Measurements from ENCODE around the gene COL6A1.
"Not testable (repeated sequence)": the region's sequence is repeated elsewhere in the genome, so short reads cannot be mapped to it uniquely, and the experiment has no call there.

The COL6A1 gene

GRCh38 chr21:46039891-46040660 lies 58.5 kb downstream of the COL6A1 start:
- H3K9me3 ChIP-seq (ENCODE audit: insufficient read depth, low read length): no peaks in the 10 kb centered on the region
- DNase-seq (ENCODE audit: low read depth, low spot score): no peak
- peaks cover 18% of the 10 kb centered on the region for H3K4me1 ChIP-seq (ENCODE audit: insufficient read depth, insufficient read length)
- no peak for TF ChIP-seq YY1 (IDR thresholded peaks at IDR 0.05; ENCODE audit: insufficient read depth, insufficient read length)
- no peak for TF ChIP-seq SUZ12 (IDR thresholded peaks at IDR 0.05; ENCODE audit: extremely low read depth, insufficient read depth, insufficient read length)
- no peak overlapping the region for H3K4me3 ChIP-seq (ENCODE audit: insufficient read length, low read depth)
- no peak overlapping the region for H3K9ac ChIP-seq (ENCODE audit: insufficient read length, low read depth)
- H3K27me3 ChIP-seq (ENCODE audit: insufficient read depth, insufficient read length): no peaks in the 10 kb centered on the region
- H3K36me3 ChIP-seq (ENCODE audit: insufficient read depth, insufficient read length, low read length): no peaks in the 10 kb centered on the region

- H3K27me3 ChIP-seq (ENCODE audit: insufficient read depth, insufficient read length): no peaks in the 10 kb centered on the region
- H3K9ac ChIP-seq (ENCODE audit: insufficient read length, low read depth): no peak overlapping the region
- TF ChIP-seq ZNF274 (IDR thresholded peaks at IDR 0.05; ENCODE audit: low read depth, low read length) (no peak), YY1 (IDR thresholded peaks at IDR 0.05; ENCODE audit: insufficient read depth, insufficient read length) (no peak), SUZ12 (IDR thresholded peaks at IDR 0.05; ENCODE audit: extremely low read depth, insufficient read depth, insufficient read length) (no peak)
- no peaks in the 10 kb centered on the region for H3K9me3 ChIP-seq (ENCODE audit: insufficient read depth, low read length)
- H3K4me1 ChIP-seq (ENCODE audit: insufficient read depth, insufficient read length): peaks cover 18% of the 10 kb centered on the region
- H3K36me3 ChIP-seq (ENCODE audit: insufficient read depth, insufficient read length, low read length): no peaks in the 10 kb centered on the region
- H3K4me3 ChIP-seq (ENCODE audit: insufficient read length, low read depth): no peak overlapping the region
- no peak for DNase-seq (ENCODE audit: low read depth, low spot score)
These were observed 59.1 kb downstream of the COL6A1 start for GRCh38 chr21:46040707-46041106.

- H3K9ac ChIP-seq (ENCODE audit: insufficient read length, low read depth): no peak overlapping the region
- no peaks in the 10 kb centered on the region for H3K36me3 ChIP-seq (ENCODE audit: insufficient read depth, insufficient read length, low read length)
- DNase-seq (ENCODE audit: low read depth, low spot score): no peak
- no peaks in the 10 kb centered on the region for H3K9me3 ChIP-seq (ENCODE audit: insufficient read depth, low read length)
- peaks cover 15% of the 10 kb centered on the region for H3K4me1 ChIP-seq (ENCODE audit: insufficient read depth, insufficient read length)
- TF ChIP-seq ZNF274 (IDR thresholded peaks at IDR 0.05; ENCODE audit: low read depth, low read length): no peak
- no peak for TF ChIP-seq YY1 (IDR thresholded peaks at IDR 0.05; ENCODE audit: insufficient read depth, insufficient read length)
- TF ChIP-seq SUZ12 (IDR thresholded peaks at IDR 0.05; ENCODE audit: extremely low read depth, insufficient read depth, insufficient read length): no peak
- H3K27me3 ChIP-seq (ENCODE audit: insufficient read depth, insufficient read length): no peaks in the 10 kb centered on the region
- H3K4me3 ChIP-seq (ENCODE audit: insufficient read length, low read depth): no peak overlapping the region
These were observed 59.6 kb downstream of the COL6A1 start for GRCh38 chr21:46041183-46041582.

- H3K9ac ChIP-seq (ENCODE audit: insufficient read length, low read depth): no peak overlapping the region
- no peaks in the 10 kb centered on the region for H3K9me3 ChIP-seq (ENCODE audit: insufficient read depth, low read length)
- H3K4me1 ChIP-seq (ENCODE audit: insufficient read depth, insufficient read length): peaks cover 13% of the 10 kb centered on the region
- H3K36me3 ChIP-seq (ENCODE audit: insufficient read depth, insufficient read length, low read length): no peaks in the 10 kb centered on the region
- H3K27me3 ChIP-seq (ENCODE audit: insufficient read depth, insufficient read length): no peaks in the 10 kb centered on the region
- DNase-seq (ENCODE audit: low read depth, low spot score): no peak
- no peak overlapping the region for H3K4me3 ChIP-seq (ENCODE audit: insufficient read length, low read depth)
- TF ChIP-seq SUZ12 (IDR thresholded peaks at IDR 0.05; ENCODE audit: extremely low read depth, insufficient read depth, insufficient read length): no peak
- no peak for TF ChIP-seq ZNF274 (IDR thresholded peaks at IDR 0.05; ENCODE audit: low read depth, low read length)
- TF ChIP-seq YY1 (IDR thresholded peaks at IDR 0.05; ENCODE audit: insufficient read depth, insufficient read length): no peak
These were observed 63.6 kb downstream of the COL6A1 start for GRCh38 chr21:46045154-46045553.

GRCh38 chr21:46046471-46046870 lies 64.9 kb downstream of the COL6A1 start:
- no peak for DNase-seq (ENCODE audit: low read depth, low spot score)
- Histone ChIP-seq H3K4me3 (ENCODE audit: insufficient read length, low read depth) (no peak overlapping the region), H3K4me1 (ENCODE audit: insufficient read depth, insufficient read length) (peaks cover 19% of the 10 kb centered on the region), H3K36me3 (ENCODE audit: insufficient read depth, insufficient read length, low read length) (no peaks in the 10 kb centered on the region), H3K9ac (ENCODE audit: insufficient read length, low read depth) (no peak overlapping the region), H3K27me3 (ENCODE audit: insufficient read depth, insufficient read length) (no peaks in the 10 kb centered on the region), H3K9me3 (ENCODE audit: insufficient read depth, low read length) (no peaks in the 10 kb centered on the region)
- no peak for TF ChIP-seq SUZ12 (IDR thresholded peaks at IDR 0.05; ENCODE audit: extremely low read depth, insufficient read depth, insufficient read length)
- no peak for TF ChIP-seq YY1 (IDR thresholded peaks at IDR 0.05; ENCODE audit: insufficient read depth, insufficient read length)
- no peak for TF ChIP-seq ZNF274 (IDR thresholded peaks at IDR 0.05; ENCODE audit: low read depth, low read length)

GRCh38 chr21:46046906-46047305 lies 65.3 kb downstream of the COL6A1 start:
- H3K9me3 ChIP-seq (ENCODE audit: insufficient read depth, low read length); H3K4me3 ChIP-seq (ENCODE audit: insufficient read length, low read depth); H3K9ac ChIP-seq (ENCODE audit: insufficient read length, low read depth); DNase-seq (ENCODE audit: low read depth, low spot score); H3K27me3 ChIP-seq (ENCODE audit: insufficient read depth, insufficient read length); H3K36me3 ChIP-seq (ENCODE audit: insufficient read depth, insufficient read length, low read length): not testable (repeated sequence)
- H3K4me1 ChIP-seq (ENCODE audit: insufficient read depth, insufficient read length): peaks cover 19% of the 10 kb centered on the region

GRCh38 chr21:46048926-46049889 lies 67.6 kb downstream of the COL6A1 start:
- TF ChIP-seq ZNF274 (IDR thresholded peaks at IDR 0.05; ENCODE audit: low read depth, low read length) (no peak), YY1 (IDR thresholded peaks at IDR 0.05; ENCODE audit: insufficient read depth, insufficient read length) (no peak), SUZ12 (IDR thresholded peaks at IDR 0.05; ENCODE audit: extremely low read depth, insufficient read depth, insufficient read length) (no peak)
- Histone ChIP-seq H3K4me3 (ENCODE audit: insufficient read length, low read depth) (no peak overlapping the region), H3K27me3 (ENCODE audit: insufficient read depth, insufficient read length) (no peaks in the 10 kb centered on the region), H3K36me3 (ENCODE audit: insufficient read depth, insufficient read length, low read length) (no peaks in the 10 kb centered on the region), H3K4me1 (ENCODE audit: insufficient read depth, insufficient read length) (peaks cover 29% of the 10 kb centered on the region), H3K9me3 (ENCODE audit: insufficient read depth, low read length) (no peaks in the 10 kb centered on the region), H3K9ac (ENCODE audit: insufficient read length, low read depth) (no peak overlapping the region)
- DNase-seq (ENCODE audit: low read depth, low spot score): no peak
